ENCODE measurements around the gene CHCHD3. TPM values are rescaled to one million over a fixed set of nuclear protein-coding genes. Genes with fewer than 3 reads are reported as not detected.

The CHCHD3 gene
- total RNA-seq, 1 experiment from 2014 or later, result 89.9 TPM

DNA sequence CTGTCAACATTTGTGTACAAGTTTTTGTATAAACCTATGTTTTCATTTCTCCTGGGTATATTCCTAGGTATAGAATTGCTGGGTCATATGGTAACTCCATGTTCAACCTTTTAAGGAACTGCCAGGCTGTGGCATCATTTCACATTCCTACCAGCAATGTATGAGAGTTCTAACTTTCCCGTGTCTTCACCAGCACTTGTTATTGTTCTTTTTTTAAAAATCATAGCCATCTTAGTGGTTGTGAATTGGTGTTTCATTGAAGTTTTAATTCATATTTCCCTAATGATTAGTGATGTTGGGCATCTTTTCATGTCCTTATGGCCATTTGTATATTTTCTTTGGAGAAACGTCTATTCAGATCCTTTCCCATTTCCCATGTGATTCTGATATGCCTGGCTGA is 312.6 kb downstream of the CHCHD3 start:
- intact Hi-C loops (cut with micrococcal nuclease; ENCODE audit: unreplicated experiment), result no loop called here
- Mint-ChIP-seq H3K4me1 (ENCODE audit: low read depth, unreplicated experiment) (no peaks in the 10 kb centered on the region), H3K36me3 (ENCODE audit: insufficient read depth, unreplicated experiment) (no peaks in the 10 kb centered on the region), H3K27me3 (ENCODE audit: unreplicated experiment) (peaks cover 20% of the 10 kb centered on the region), H3K27ac (ENCODE audit: unreplicated experiment) (no peak overlapping the region), H3K9me3 (ENCODE audit: low read depth, unreplicated experiment) (peaks cover 4% of the 10 kb centered on the region), H3K4me3 (ENCODE audit: low read depth, unreplicated experiment) (no peak overlapping the region)
- CTCF ChIA-PET, result interaction anchor here (0.7 kb wide), 1 partner anchor 698 kb away, joined by 3 read pairs; no protein-coding TSS in a partner anchor
- TF ChIP-seq, protein P1, sequence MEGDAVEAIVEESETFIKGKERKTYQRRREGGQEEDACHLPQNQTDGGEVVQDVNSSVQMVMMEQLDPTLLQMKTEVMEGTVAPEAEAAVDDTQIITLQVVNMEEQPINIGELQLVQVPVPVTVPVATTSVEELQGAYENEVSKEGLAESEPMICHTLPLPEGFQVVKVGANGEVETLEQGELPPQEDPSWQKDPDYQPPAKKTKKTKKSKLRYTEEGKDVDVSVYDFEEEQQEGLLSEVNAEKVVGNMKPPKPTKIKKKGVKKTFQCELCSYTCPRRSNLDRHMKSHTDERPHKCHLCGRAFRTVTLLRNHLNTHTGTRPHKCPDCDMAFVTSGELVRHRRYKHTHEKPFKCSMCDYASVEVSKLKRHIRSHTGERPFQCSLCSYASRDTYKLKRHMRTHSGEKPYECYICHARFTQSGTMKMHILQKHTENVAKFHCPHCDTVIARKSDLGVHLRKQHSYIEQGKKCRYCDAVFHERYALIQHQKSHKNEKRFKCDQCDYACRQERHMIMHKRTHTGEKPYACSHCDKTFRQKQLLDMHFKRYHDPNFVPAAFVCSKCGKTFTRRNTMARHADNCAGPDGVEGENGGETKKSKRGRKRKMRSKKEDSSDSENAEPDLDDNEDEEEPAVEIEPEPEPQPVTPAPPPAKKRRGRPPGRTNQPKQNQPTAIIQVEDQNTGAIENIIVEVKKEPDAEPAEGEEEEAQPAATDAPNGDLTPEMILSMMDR (IDR thresholded peaks at IDR 0.05; ENCODE audit: unreplicated experiment), result no peak
- BruUV-seq (replicated peaks), result no TSS peak
- DNase-seq, result no peak

DNA sequence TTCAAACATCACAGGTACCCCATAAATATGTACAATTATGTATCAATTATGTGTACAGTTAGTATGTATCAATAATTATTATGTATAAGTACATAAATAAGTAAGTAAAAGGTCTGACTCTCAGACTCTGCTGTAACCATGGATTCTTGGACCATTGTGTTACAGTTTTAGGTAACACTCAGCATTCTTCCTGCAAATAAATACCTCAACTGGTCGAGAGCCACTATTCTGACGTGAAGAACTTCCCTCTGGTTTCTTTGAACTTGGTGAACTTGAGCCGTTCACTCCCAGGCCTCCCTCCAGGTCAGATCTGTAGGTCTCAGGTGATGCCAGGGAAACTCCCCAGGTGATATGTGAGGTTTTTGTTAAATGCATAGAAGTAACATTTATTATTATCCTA is 313.8 kb downstream of the CHCHD3 start:
- no TSS peak for BruUV-seq (replicated peaks)
- no peak overlapping the region for H3K4me3 Mint-ChIP-seq (ENCODE audit: low read depth, unreplicated experiment)
- H3K27me3 Mint-ChIP-seq (ENCODE audit: unreplicated experiment), result peaks cover 20% of the 10 kb centered on the region
- peaks cover 4% of the 10 kb centered on the region for H3K9me3 Mint-ChIP-seq (ENCODE audit: low read depth, unreplicated experiment)
- TF ChIP-seq, protein P1 (IDR thresholded peaks at IDR 0.05; ENCODE audit: unreplicated experiment), result no peak
- no peak for DNase-seq
- H3K27ac Mint-ChIP-seq (ENCODE audit: unreplicated experiment), result no peak overlapping the region
- no peaks in the 10 kb centered on the region for H3K4me1 Mint-ChIP-seq (ENCODE audit: low read depth, unreplicated experiment)
- H3K36me3 Mint-ChIP-seq (ENCODE audit: insufficient read depth, unreplicated experiment), result no peaks in the 10 kb centered on the region
- CTCF ChIA-PET, result no interaction called here
- intact Hi-C loops (cut with micrococcal nuclease; ENCODE audit: unreplicated experiment), result no loop called here

DNA sequence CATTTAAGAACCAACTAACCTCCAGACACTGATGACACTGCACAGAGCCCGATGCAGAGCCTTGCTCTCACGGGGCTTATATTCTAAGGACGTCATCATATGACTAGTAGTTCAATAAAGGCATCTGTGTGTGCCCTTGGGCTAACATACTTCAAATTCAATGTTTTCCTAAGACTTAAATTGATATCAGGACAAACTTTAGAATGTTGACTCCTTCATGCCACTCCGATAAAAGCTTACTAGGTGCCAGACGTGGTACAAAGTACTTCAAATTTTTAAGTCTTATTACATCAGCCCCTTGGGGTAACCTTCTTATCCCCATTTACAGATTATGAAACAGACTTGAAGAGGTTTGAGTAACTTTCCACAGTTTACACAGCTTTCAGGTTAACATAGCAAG is 314.5 kb downstream of the CHCHD3 start:
- no peak overlapping the region for H3K4me3 Mint-ChIP-seq (ENCODE audit: low read depth, unreplicated experiment)
- no peak for DNase-seq
- H3K4me1 Mint-ChIP-seq (ENCODE audit: low read depth, unreplicated experiment), result no peaks in the 10 kb centered on the region
- no peak overlapping the region for H3K27ac Mint-ChIP-seq (ENCODE audit: unreplicated experiment)
- TF ChIP-seq, protein P1 (IDR thresholded peaks at IDR 0.05; ENCODE audit: unreplicated experiment), result no peak
- H3K9me3 Mint-ChIP-seq (ENCODE audit: low read depth, unreplicated experiment), result peaks cover 4% of the 10 kb centered on the region
- intact Hi-C loops (cut with micrococcal nuclease; ENCODE audit: unreplicated experiment), result no loop called here
- H3K27me3 Mint-ChIP-seq (ENCODE audit: unreplicated experiment), result peaks cover 20% of the 10 kb centered on the region
- no peaks in the 10 kb centered on the region for H3K36me3 Mint-ChIP-seq (ENCODE audit: insufficient read depth, unreplicated experiment)
- CTCF ChIA-PET, result no interaction called here
- BruUV-seq (replicated peaks), result no TSS peak

DNA sequence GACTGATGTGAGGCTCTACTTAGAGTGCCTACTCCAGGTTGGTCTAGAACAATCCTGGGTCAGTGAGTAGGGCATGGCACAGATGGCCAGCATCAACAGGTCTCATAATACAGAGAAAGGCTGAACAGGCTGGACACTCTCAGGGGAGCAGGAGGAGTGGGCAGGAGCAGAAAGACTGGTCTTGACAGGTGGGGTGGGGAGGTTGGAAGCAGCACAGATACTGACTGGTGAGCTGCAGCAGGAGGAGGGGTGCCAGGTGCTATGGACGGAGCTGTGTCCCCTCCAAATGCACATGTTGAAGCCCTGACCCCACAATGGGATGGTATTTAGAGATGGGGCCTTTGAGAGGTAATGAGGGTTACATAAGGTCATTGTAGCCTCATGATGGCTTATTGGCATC is 315.2 kb downstream of the CHCHD3 start:
- Mint-ChIP-seq H3K27ac (ENCODE audit: unreplicated experiment) (no peak overlapping the region), H3K4me3 (ENCODE audit: low read depth, unreplicated experiment) (no peak overlapping the region), H3K4me1 (ENCODE audit: low read depth, unreplicated experiment) (no peaks in the 10 kb centered on the region), H3K36me3 (ENCODE audit: insufficient read depth, unreplicated experiment) (no peaks in the 10 kb centered on the region), H3K9me3 (ENCODE audit: low read depth, unreplicated experiment) (peaks cover 4% of the 10 kb centered on the region), H3K27me3 (ENCODE audit: unreplicated experiment) (peaks cover 20% of the 10 kb centered on the region)
- TF ChIP-seq, protein P1 (IDR thresholded peaks at IDR 0.05; ENCODE audit: unreplicated experiment), result no peak
- no peak for DNase-seq
- no TSS peak for BruUV-seq (replicated peaks)
- CTCF ChIA-PET, result no interaction called here
- intact Hi-C loops (cut with micrococcal nuclease; ENCODE audit: unreplicated experiment), result no loop called here

Data from Calu3 (cell line).